ENCODE results near the gene PPP2R5C.

DNA sequence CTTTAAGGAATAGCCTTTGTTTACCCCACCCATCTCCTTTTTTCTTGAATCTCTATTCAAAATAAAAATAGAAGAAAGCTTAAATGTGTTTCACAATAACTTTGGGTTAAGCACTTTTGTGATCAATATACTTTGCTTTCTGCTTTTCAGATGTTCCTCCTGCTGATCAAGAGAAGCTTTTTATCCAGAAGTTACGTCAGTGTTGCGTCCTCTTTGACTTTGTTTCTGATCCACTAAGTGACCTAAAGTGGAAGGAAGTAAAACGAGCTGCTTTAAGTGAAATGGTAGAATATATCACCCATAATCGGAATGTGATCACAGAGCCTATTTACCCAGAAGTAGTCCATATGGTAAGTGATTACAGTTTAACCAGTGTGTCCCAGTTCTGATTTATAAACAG, 95.0 kb downstream of the PPP2R5C start:
- TF ChIP-seq POLR2A (IDR thresholded peaks at IDR 0.05) (no peak), POLR2AphosphoS5 (IDR thresholded peaks at IDR 0.05) (no peak)
- TF ChIP-seq, protein P1, sequence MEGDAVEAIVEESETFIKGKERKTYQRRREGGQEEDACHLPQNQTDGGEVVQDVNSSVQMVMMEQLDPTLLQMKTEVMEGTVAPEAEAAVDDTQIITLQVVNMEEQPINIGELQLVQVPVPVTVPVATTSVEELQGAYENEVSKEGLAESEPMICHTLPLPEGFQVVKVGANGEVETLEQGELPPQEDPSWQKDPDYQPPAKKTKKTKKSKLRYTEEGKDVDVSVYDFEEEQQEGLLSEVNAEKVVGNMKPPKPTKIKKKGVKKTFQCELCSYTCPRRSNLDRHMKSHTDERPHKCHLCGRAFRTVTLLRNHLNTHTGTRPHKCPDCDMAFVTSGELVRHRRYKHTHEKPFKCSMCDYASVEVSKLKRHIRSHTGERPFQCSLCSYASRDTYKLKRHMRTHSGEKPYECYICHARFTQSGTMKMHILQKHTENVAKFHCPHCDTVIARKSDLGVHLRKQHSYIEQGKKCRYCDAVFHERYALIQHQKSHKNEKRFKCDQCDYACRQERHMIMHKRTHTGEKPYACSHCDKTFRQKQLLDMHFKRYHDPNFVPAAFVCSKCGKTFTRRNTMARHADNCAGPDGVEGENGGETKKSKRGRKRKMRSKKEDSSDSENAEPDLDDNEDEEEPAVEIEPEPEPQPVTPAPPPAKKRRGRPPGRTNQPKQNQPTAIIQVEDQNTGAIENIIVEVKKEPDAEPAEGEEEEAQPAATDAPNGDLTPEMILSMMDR (IDR thresholded peaks at IDR 0.05): no peak

Measured in transverse colon (tissue), 4 donors.